K562 (cell line): ENCODE data around the gene CFAP73. TPM values are rescaled to one million over a fixed set of nuclear protein-coding genes. Genes with fewer than 3 reads are reported as not detected.

Experiments used
- ATAC-seq: fragments of 200-7000 bp; cut with Tn5 transposase; 3 replicates; pipeline ENCODE4 v1.9.1; 2020; ENCODE audit warnings: moderate library complexity
- BruUV-seq: library from RNA; stranded (reverse); fragments of 400-500 nt; replicated peaks from 2 replicates; lab custom pipeline; 2021; lab: Mats Ljungman, UMichigan
- CTCF ChIA-PET: fragments of 300-600 bp; formaldehyde crosslinking; extraction: SDS; loops from one replicate; lab custom pipeline; 2021; ENCODE audit warnings: low intra/inter-chr PET ratio; lab: Yijun Ruan, JAX
- POLR2A ChIA-PET: fragments of 300-600, 350-650 bp; sonication (Branson Sonifier 250); formaldehyde crosslinking; extraction: SDS; loops from one replicate; lab custom pipeline; 2021; ENCODE audit warnings: antibody characterized with exemption, inconsistent platforms; lab: Yijun Ruan, JAX
- DNase-seq, 4 experiments: peaks; one replicate each; pipeline versions ENCODE4 v3.0.0 to v3.0.0-alpha.2; 2011 to 2018; ENCODE audit warnings: low spot score in 3 of 4, mixed read lengths in 3 of 4; ENCODE audit errors: extremely low read depth in 1 of 4
- FAIRE-seq: peaks from 2 replicates; lab custom pipeline; 2011; peaks lifted over from hg19 to GRCh38; lab: Jason Lieb, UNC
- H2AFZ ChIP-seq: 2 replicates; pipeline ENCODE4 v1.6.0; 2011; ENCODE audit warnings: low read depth, low read length, control low read depth, inconsistent platforms
- H3K27ac ChIP-seq: fragments of 200-600 bp; 3 replicates; pipeline ENCODE4 v1.8.0; 2011; ENCODE audit warnings: low read depth, mild to moderate bottlenecking, control low read depth, inconsistent platforms, low read length, moderate library complexity, mixed read lengths; ENCODE audit errors: extremely low read depth
- H3K27me3 ChIP-seq, 2 experiments: fragments of 300-600 bp in 1 of 2; 2 replicates in 1 of 2; 3 replicates in 1 of 2; pipeline versions ENCODE4 v1.6.0 to v1.8.0; 2011; ENCODE audit warnings: inconsistent platforms in 2 of 2, low read length in 2 of 2, mild to moderate bottlenecking in 1 of 2, mixed read lengths in 1 of 2, moderate library complexity in 1 of 2; ENCODE audit not compliant: control insufficient read depth in 2 of 2, insufficient read depth in 2 of 2
- H3K36me3 ChIP-seq: fragments of 300-600 bp; 3 replicates; pipeline ENCODE4 v1.8.0; 2011; ENCODE audit warnings: mild to moderate bottlenecking, low read length, inconsistent platforms; ENCODE audit not compliant: control insufficient read depth, insufficient read depth
- H3K4me1 ChIP-seq, 2 experiments: fragments of 200-600 bp in 1 of 2; replicated peaks in 1 of 2; 2 replicates in 1 of 2; 3 replicates in 1 of 2; pipeline versions ENCODE4 v1.5.1 to v1.8.0; 2011; ENCODE audit warnings: inconsistent platforms in 2 of 2, low read length in 2 of 2, mild to moderate bottlenecking in 1 of 2, mixed read lengths in 1 of 2, moderate library complexity in 1 of 2; ENCODE audit not compliant: control insufficient read depth in 2 of 2, insufficient read depth in 2 of 2
- H3K4me2 ChIP-seq: 2 replicates; pipeline ENCODE4 v1.6.1; 2011; ENCODE audit warnings: low read length, control low read depth, inconsistent platforms, mixed read lengths; ENCODE audit not compliant: insufficient read depth
- H3K4me3 ChIP-seq: fragments of 200-600 bp; sonication (generic), shearing (Covaris generic); 2 replicates; pipeline ENCODE4 v1.5.1; 2016; ENCODE audit warnings: control low read depth, inconsistent platforms
- H3K79me2 ChIP-seq: fragments of 200-600 bp; 3 replicates; pipeline ENCODE4 v1.8.0; 2011; ENCODE audit warnings: low read length, inconsistent platforms; ENCODE audit not compliant: control insufficient read depth, insufficient read depth
- H3K9ac ChIP-seq, 2 experiments: 2 replicates each; pipeline versions ENCODE4 v1.6.0 to v1.6.1; 2011; ENCODE audit warnings: low read depth in 2 of 2, low read length in 2 of 2, control low read depth in 1 of 2, inconsistent platforms in 1 of 2, mild to moderate bottlenecking in 1 of 2, mixed read lengths in 1 of 2; ENCODE audit not compliant: insufficient read depth in 1 of 2
- H3K9me1 ChIP-seq: one replicate; pipeline ENCODE4 v1.6.0; 2011; ENCODE audit warnings: inconsistent platforms, mild to moderate bottlenecking, low read length, moderate library complexity; ENCODE audit not compliant: control insufficient read depth, insufficient read depth
- H3K9me3 ChIP-seq: replicated peaks from 2 replicates; pipeline ENCODE4 v1.5.1; 2011; ENCODE audit warnings: low read depth, low read length, inconsistent platforms; ENCODE audit not compliant: control insufficient read depth, insufficient read depth
- H4K20me1 ChIP-seq: replicated peaks from 2 replicates; pipeline ENCODE4 v1.6.1; 2011; ENCODE audit warnings: low read length, inconsistent platforms, mixed read lengths; ENCODE audit not compliant: control insufficient read depth, insufficient read depth
- KDM1A ChIP-seq, 2 experiments: fragments of 450-650 bp; IDR thresholded peaks; 2 replicates each; pipeline ENCODE4 v1.6.1; 2016; ENCODE audit warnings: mild to moderate bottlenecking in 2 of 2
- RFX1 ChIP-seq: fragments of 450-650 bp; IDR thresholded peaks from 2 replicates; pipeline ENCODE4 v1.6.1; 2016; ENCODE audit warnings: mild to moderate bottlenecking, moderate library complexity
- TCF7L2 ChIP-seq: fragments of 150-350 bp; IDR thresholded peaks from 2 replicates; pipeline ENCODE4 v1.6.1; 2016; ENCODE audit warnings: low read depth, mild to moderate bottlenecking, low read length, moderate library complexity
- ZFP36 ChIP-seq: fragments of 150-350 bp; IDR thresholded peaks from 2 replicates; pipeline ENCODE4 v1.6.1; 2018; ENCODE audit warnings: low read length, low read depth; ENCODE audit not compliant: partially characterized antibody
- ZNF212 ChIP-seq: fragments of 450-650 bp; formaldehyde crosslinking; IDR thresholded peaks from 2 replicates; pipeline ENCODE4 v1.4.0; 2020; ENCODE audit warnings: mild to moderate bottlenecking
- WGBS: fragments of 100-300 bp; shearing (Covaris generic); methylation state at CpG from one replicate; pipeline ENCODE4 v1.1.6; 2016; ENCODE audit warnings: low coverage, mixed read lengths; ENCODE audit not compliant: insufficient coverage; ENCODE audit errors: missing lambda C conversion rate; 5-methylcytosine and 5-hydroxymethylcytosine counted together
- in situ Hi-C: fragments of 300-500 bp; cut with MboI; formaldehyde crosslinking; loops from 4 replicates; pipeline ENCODE4 v1.15.0; 2018; ENCODE audit warnings: inconsistent platforms, mixed read lengths
- intact Hi-C: fragments of 100-400 bp; cut with micrococcal nuclease; formaldehyde crosslinking; loops from 2 replicates; pipeline ENCODE4 v1.14.2; 2022
- polyA plus RNA-seq, 8 experiments: library from polyadenylated mRNA; depleted of rRNA in 4 of 8; stranded (reverse) in 5 of 8; unstranded in 3 of 8; fragments of >200 nt; fragmentation: Nextera tagmentation in 2 of 8; fragmentation: Illumina TruSeq in 1 of 8; extraction: Ambion mirVana in 2 of 8; extraction: Trizol in 1 of 8; gene quantifications; 2 replicates each; pipeline versions ENCODE4 v1.2.1 to v1.2.3, GENCODE V29; 2011 to 2014; ENCODE audit warnings: inconsistent platforms in 1 of 8, missing spikeins in 1 of 8
- total RNA-seq, 7 experiments: library from RNA; depleted of rRNA in 6 of 7; stranded (reverse); fragments of >200 nt in 6 of 7; fragmentation: Illumina TruSeq in 2 of 7; extraction: Trizol in 2 of 7; gene quantifications; 2 replicates each; pipeline versions ENCODE4 v1.2.1 to v1.2.3, GENCODE V29; 2011 to 2021; ENCODE audit warnings: low replicate concordance in 1 of 7

CFAP73 gene
- total and polyA plus RNA-seq, 9 of the 15 experiments (the other 6 are each of a cell fraction or from before 2014, with no cell fraction given): not detected

GRCh38 chr12:113129664-113130456, 19.7 kb upstream of the CFAP73 start:
- Histone ChIP-seq H3K9me1 (no peaks in the 10 kb centered on the region), H3K27me3 (peaks cover 0 to 7% of the 10 kb centered on the region in 2 experiments; a peak in 2 of 5 replicates), H3K4me3 (no peak overlapping the region), H3K27ac (no peak overlapping the region), H3K9ac (no peak overlapping the region), H3K9me3 (no peaks in the 10 kb centered on the region), H3K4me2 (no peak overlapping the region), H3K79me2 (no peaks in the 10 kb centered on the region), H2AFZ (no peak overlapping the region), H4K20me1 (no peaks in the 10 kb centered on the region; the same call in 1 of the 2 replicates), H3K4me1 (peaks cover 0 to 17% of the 10 kb centered on the region in 2 experiments; a peak in 2 of 5 replicates), H3K36me3 (no peaks in the 10 kb centered on the region)
- intact Hi-C loops (no loop called here), in situ Hi-C loops (no loop called here)
- ChIA-PET POLR2A (interaction anchor here (0.5 to 1.0 kb wide), 5 partner anchors 13 to 783 kb away, joined by 3 to 5 read pairs (median 3); no protein-coding TSS in a partner anchor), CTCF (no interaction called here)
- WGBS: 30% methylated on average over 13 of the region's 17 CpGs
- no TSS peak for BruUV-seq
- TF ChIP-seq KDM1A (IDR thresholded peaks at IDR 0.05) (peak in 1 of 2 experiments; percentile 6; a peak in 1 of 4 replicates), RFX1 (peak; percentile 59), ZFP36 (peak; percentile 51), TCF7L2 (no peak), ZNF212 (CRISPR knock-in tag) (no peak)
- no peak for FAIRE-seq
- no peak for DNase-seq
- ATAC-seq: no peak
